K562 (cell line): Measurements from ENCODE around the gene RSPH6A. TPM values are rescaled to one million over a fixed set of nuclear protein-coding genes. Genes with fewer than 3 reads are reported as not detected.

Source experiments
- BCLAF1 ChIP-seq, 2 experiments: fragments of 450-650 bp in 1 of 2; IDR thresholded peaks; 2 replicates each; pipeline ENCODE4 v1.6.1; 2011 to 2017; ENCODE audit warnings: low read depth in 2 of 2, antibody characterized with exemption in 1 of 2, borderline replicate concordance in 1 of 2, low read length in 1 of 2, mild to moderate bottlenecking in 1 of 2, mixed read lengths in 1 of 2; ENCODE audit not compliant: control insufficient read depth in 1 of 2
- CTBP1 ChIP-seq: fragments of 450-650 bp; IDR thresholded peaks from 2 replicates; pipeline ENCODE4 v1.6.1; 2016; ENCODE audit warnings: borderline replicate concordance
- GTF2F1 ChIP-seq: IDR thresholded peaks from 2 replicates; pipeline ENCODE4 v1.6.1; 2011; ENCODE audit warnings: low read depth, low read length, improper control_type of control experiment
- JUN ChIP-seq, 2 experiments: sonication (generic) in 1 of 2; formaldehyde crosslinking in 1 of 2; IDR thresholded peaks; 2 replicates each; pipeline versions ENCODE4 v1.6.1 to v1.8.0; 2012 to 2022; ENCODE audit warnings: borderline replicate concordance in 2 of 2, mild to moderate bottlenecking in 2 of 2, improper control_type of control experiment in 1 of 2, low read depth in 1 of 2, low read length in 1 of 2, missing genetic modification reagents in 1 of 2
- LCOR ChIP-seq: sonication (generic); formaldehyde crosslinking; IDR thresholded peaks from 2 replicates; pipeline ENCODE4 v1.8.0; 2022; ENCODE audit warnings: mild to moderate bottlenecking, missing genetic modification reagents
- NR2C1 ChIP-seq, 2 experiments: fragments of 450-650 bp; IDR thresholded peaks; 2 replicates each; pipeline ENCODE4 v1.6.1; 2017; ENCODE audit warnings: mild to moderate bottlenecking in 2 of 2, antibody characterized with exemption in 1 of 2, inconsistent platforms in 1 of 2, missing compliant biosample characterization in 1 of 2, missing genetic modification characterization in 1 of 2
- PRPF4 ChIP-seq: fragments of 200-400 bp; formaldehyde crosslinking; IDR thresholded peaks from one replicate; pipeline ENCODE4 v1.6.1; 2017; ENCODE audit warnings: low read length, low read depth, mild to moderate bottlenecking; ENCODE audit not compliant: insufficient read depth, poor library complexity, severe bottlenecking
- TBP ChIP-seq: optimal IDR thresholded peaks from 2 replicates; pipeline ENCODE3; 2011; ENCODE audit warnings: low read depth, low read length, improper control_type of control experiment
- THRA ChIP-seq: fragments of 450-650 bp; IDR thresholded peaks from 2 replicates; pipeline ENCODE4 v1.6.1; 2017; ENCODE audit warnings: mild to moderate bottlenecking, moderate library complexity
- ZSCAN32 ChIP-seq: fragments of 450-650 bp; formaldehyde crosslinking; IDR thresholded peaks from 2 replicates; pipeline ENCODE4 v1.4.0; 2020; ENCODE audit warnings: mild to moderate bottlenecking, moderate library complexity
- polyA plus RNA-seq, 8 experiments: library from polyadenylated mRNA; depleted of rRNA in 4 of 8; stranded (reverse) in 5 of 8; unstranded in 3 of 8; fragments of >200 nt; fragmentation: Nextera tagmentation in 2 of 8; fragmentation: Illumina TruSeq in 1 of 8; extraction: Ambion mirVana in 2 of 8; extraction: Trizol in 1 of 8; gene quantifications; 2 replicates each; pipeline versions ENCODE4 v1.2.1 to v1.2.3, GENCODE V29; 2011 to 2014; ENCODE audit warnings: inconsistent platforms in 1 of 8, missing spikeins in 1 of 8
- total RNA-seq, 7 experiments: library from RNA; depleted of rRNA in 6 of 7; stranded (reverse); fragments of >200 nt in 6 of 7; fragmentation: Illumina TruSeq in 2 of 7; extraction: Trizol in 2 of 7; gene quantifications; 2 replicates each; pipeline versions ENCODE4 v1.2.1 to v1.2.3, GENCODE V29; 2011 to 2021; ENCODE audit warnings: low replicate concordance in 1 of 7
- TF ChIP-seq, protein P1 (sequence below): IDR thresholded peaks from 2 replicates; pipeline ENCODE4 v1.6.1; 2011; ENCODE audit warnings: borderline replicate concordance, low read depth, mild to moderate bottlenecking, moderate library complexity, low read length; ENCODE audit not compliant: insufficient read depth, poor library complexity, severe bottlenecking
- TF ChIP-seq, protein P2 (sequence below): fragments of 250-450 bp; sonication (Bioruptor Pico); IDR thresholded peaks from 2 replicates; pipeline ENCODE4 v1.8.0; 2021; ENCODE audit warnings: moderate library complexity, mild to moderate bottlenecking, inconsistent platforms

Gene RSPH6A
- total and polyA plus RNA-seq, 9 of the 15 experiments (the other 6 are each of a cell fraction or from before 2014, with no cell fraction given) = 0.03 to 0.15 (median 0.07) TPM; not detected in 5

- TF ChIP-seq TBP = peak; percentile 24
- no peak for TF ChIP-seq PRPF4
- TF ChIP-seq GTF2F1 = no peak
- 0 out of 2 replicates have a peak, but pooled peaks have one; percentile 62 for TF ChIP-seq JUN (IDR thresholded peaks at IDR 0.05; ENCODE audit: borderline replicate concordance, low read depth, low read length)
- TF ChIP-seq JUN (CRISPR knock-in tag; IDR thresholded peaks at IDR 0.05; ENCODE audit: borderline replicate concordance) = no peak; the same call in 1 of the 2 replicates
- no peak for TF ChIP-seq THRA
- TF ChIP-seq CTBP1 = 0 out of 2 replicates have a peak, but pooled peaks have one; percentile 54
- TF ChIP-seq LCOR (CRISPR knock-in tag) = peak; percentile 24; the same call in 1 of the 2 replicates
- TF ChIP-seq NR2C1 (IDR thresholded peaks at IDR 0.05) = 0 out of 2 replicates have a peak, but pooled peaks have one; percentile 28
- no peak for TF ChIP-seq NR2C1 (tag; IDR thresholded peaks at IDR 0.05)
- TF ChIP-seq BCLAF1 (IDR thresholded peaks at IDR 0.05; ENCODE audit: borderline replicate concordance in 1 of 2, control insufficient read depth in 1 of 2, low read depth in 2 of 2, low read length in 1 of 2) = 0 out of 4 replicates have a peak, but pooled peaks of 1 of the 2 experiments have one; percentile 70
- TF ChIP-seq, protein P1, sequence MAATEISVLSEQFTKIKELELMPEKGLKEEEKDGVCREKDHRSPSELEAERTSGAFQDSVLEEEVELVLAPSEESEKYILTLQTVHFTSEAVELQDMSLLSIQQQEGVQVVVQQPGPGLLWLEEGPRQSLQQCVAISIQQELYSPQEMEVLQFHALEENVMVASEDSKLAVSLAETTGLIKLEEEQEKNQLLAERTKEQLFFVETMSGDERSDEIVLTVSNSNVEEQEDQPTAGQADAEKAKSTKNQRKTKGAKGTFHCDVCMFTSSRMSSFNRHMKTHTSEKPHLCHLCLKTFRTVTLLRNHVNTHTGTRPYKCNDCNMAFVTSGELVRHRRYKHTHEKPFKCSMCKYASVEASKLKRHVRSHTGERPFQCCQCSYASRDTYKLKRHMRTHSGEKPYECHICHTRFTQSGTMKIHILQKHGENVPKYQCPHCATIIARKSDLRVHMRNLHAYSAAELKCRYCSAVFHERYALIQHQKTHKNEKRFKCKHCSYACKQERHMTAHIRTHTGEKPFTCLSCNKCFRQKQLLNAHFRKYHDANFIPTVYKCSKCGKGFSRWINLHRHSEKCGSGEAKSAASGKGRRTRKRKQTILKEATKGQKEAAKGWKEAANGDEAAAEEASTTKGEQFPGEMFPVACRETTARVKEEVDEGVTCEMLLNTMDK = peak; percentile 87
- TF ChIP-seq, protein P2, sequence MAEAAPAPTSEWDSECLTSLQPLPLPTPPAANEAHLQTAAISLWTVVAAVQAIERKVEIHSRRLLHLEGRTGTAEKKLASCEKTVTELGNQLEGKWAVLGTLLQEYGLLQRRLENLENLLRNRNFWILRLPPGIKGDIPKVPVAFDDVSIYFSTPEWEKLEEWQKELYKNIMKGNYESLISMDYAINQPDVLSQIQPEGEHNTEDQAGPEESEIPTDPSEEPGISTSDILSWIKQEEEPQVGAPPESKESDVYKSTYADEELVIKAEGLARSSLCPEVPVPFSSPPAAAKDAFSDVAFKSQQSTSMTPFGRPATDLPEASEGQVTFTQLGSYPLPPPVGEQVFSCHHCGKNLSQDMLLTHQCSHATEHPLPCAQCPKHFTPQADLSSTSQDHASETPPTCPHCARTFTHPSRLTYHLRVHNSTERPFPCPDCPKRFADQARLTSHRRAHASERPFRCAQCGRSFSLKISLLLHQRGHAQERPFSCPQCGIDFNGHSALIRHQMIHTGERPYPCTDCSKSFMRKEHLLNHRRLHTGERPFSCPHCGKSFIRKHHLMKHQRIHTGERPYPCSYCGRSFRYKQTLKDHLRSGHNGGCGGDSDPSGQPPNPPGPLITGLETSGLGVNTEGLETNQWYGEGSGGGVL (CRISPR knock-in tag) = no peak
- TF ChIP-seq ZSCAN32 (CRISPR knock-in tag) = no peak
Measured at GRCh38 chr19:45817010-45817724, 2.1 kb upstream of the RSPH6A start (continued).
